Thyroid gland (tissue), 4 donors: ENCODE results near the gene ACSS1. TPM values are rescaled to one million over a fixed set of nuclear protein-coding genes. Genes with fewer than 3 reads are reported as not detected.
A peak's percentile ranks its signal among the peaks of the same experiment; 100 is the strongest.

Source experiments
- DNase-seq, 2 donors: peaks; one replicate each; pipeline ENCODE4 v3.0.0-alpha.2; 2019
- H3K27ac ChIP-seq, 3 donors: fragments of 200-600 bp; sonication (generic); 1 replicate in 2 of 3; 2 replicates in 1 of 3; pipeline ENCODE4 v1.5.1; 2016 to 2019; ENCODE audit warnings: mild to moderate bottlenecking in 1 of 3, moderate library complexity in 1 of 3
- H3K27me3 ChIP-seq: fragments of 200-600 bp; sonication (generic); one replicate; pipeline ENCODE4 v1.5.1; 2019
- H3K36me3 ChIP-seq, 2 donors: fragments of 200-600 bp; sonication (generic); one replicate each; pipeline ENCODE4 v1.5.1; 2016 to 2019
- H3K4me1 ChIP-seq, 2 donors: fragments of 200-600 bp; sonication (generic); one replicate each; pipeline ENCODE4 v1.5.1; 2017 to 2019
- H3K4me3 ChIP-seq, 3 donors: fragments of 200-600 bp; sonication (generic); replicated peaks in 1 of 3; 1 replicate in 2 of 3; 2 replicates in 1 of 3; pipeline ENCODE4 v1.5.1; 2016; ENCODE audit warnings: mild to moderate bottlenecking in 1 of 3
- H3K9me3 ChIP-seq: fragments of 200-600 bp; sonication (generic); one replicate; pipeline ENCODE4 v1.5.1; 2017
- CTCF ChIP-seq, 6 experiments: fragments of 200-600 bp in 3 of 6; fragments of 450-650 bp in 3 of 6; sonication (generic) in 3 of 6; IDR thresholded peaks; one replicate each; pipeline ENCODE4 v1.5.1; 2016 to 2019; ENCODE audit warnings: antibody characterized with exemption in 6 of 6, mild to moderate bottlenecking in 2 of 6, inconsistent platforms in 1 of 6, moderate library complexity in 1 of 6
- POLR2A ChIP-seq, 2 donors: fragments of 450-650 bp; IDR thresholded peaks; one replicate each; pipeline ENCODE4 v1.6.1; 2017; ENCODE audit warnings: antibody characterized with exemption in 2 of 2, mild to moderate bottlenecking in 2 of 2, moderate library complexity in 1 of 2
- WGBS, 2 donors: methylation state at CpG; one replicate each; pipeline ENCODE4 v1.1.5; 2017; 5-methylcytosine and 5-hydroxymethylcytosine counted together
- intact Hi-C: fragments of 100-400 bp; cut with DNase I; formaldehyde crosslinking; loops from one replicate; pipeline ENCODE4 v1.15.1; 2023
- total RNA-seq, 4 donors: library from RNA; depleted of rRNA; stranded (reverse); fragments of >200 nt; gene quantifications; one replicate each; pipeline ENCODE4 v1.2.3, GENCODE V29; 2016

ACSS1 gene
- total RNA-seq, 4 donors from 2014 or later, result 45.8 to 57.4 (median 52.1) TPM

GRCh38 chr20:24999568-24999967, 58.4 kb downstream of the ACSS1 start:
- 90 to 96% methylated on average over 4 of the region's 4 CpGs for WGBS, 2 donors
- peak overlapping the region; percentile 67 to 92 (median 85) for H3K27ac ChIP-seq
- H3K36me3 ChIP-seq, result no peaks in the 10 kb centered on the region
- peaks cover 25 to 48% of the 10 kb centered on the region in 2 donors for H3K4me1 ChIP-seq
- H3K9me3 ChIP-seq, result no peaks in the 10 kb centered on the region
- H3K4me3 ChIP-seq, result no peak overlapping the region
- TF ChIP-seq POLR2A (IDR thresholded peaks at IDR 0.05) (no peak), CTCF (IDR thresholded peaks at IDR 0.05) (no peak)
- no peak for DNase-seq
- no peaks in the 10 kb centered on the region for H3K27me3 ChIP-seq
- intact Hi-C loops, result loop anchor here (5.0 kb wide), 1 partner anchor 408 kb away; the partner anchor contains the start of gene GINS1

DNA sequence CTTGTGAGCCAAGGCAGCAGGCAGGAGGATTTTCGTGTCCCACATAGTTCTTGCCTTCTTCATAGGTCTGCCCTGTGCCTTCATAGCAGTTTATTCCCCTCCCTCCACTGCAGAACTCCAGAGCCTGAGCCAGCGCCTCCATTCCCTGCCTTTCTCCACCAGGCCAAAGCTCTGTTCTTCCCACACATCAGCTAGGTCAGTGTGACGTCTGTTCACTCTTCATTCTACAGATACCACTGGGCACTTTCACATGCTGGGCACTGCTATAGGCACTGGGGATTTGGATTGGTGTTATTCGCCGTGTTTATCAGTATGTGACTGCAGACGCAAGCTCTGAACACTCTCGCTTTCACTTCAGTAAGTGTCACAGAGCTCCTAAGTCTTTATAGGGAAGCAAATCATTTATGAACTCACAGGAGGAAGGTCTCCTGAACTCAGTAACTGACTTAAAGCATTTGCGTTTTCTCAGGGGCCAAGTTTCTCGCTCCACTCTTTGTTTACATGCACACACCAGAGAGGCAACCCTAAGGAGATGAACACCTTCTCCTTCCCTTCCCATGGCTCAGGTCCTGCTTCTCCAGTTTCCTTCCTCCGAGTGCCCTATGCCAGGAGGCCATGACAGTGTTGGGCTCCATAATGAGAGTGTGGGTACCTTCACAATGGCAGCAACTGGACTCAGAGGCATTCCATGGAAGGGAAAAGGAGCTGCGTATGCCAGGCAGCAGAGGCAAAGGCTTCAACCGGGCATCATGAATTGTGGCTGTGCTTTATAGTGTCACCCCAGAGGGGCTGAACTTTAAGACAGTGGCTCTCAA, 59.1 kb downstream of the ACSS1 start:
- H3K9me3 ChIP-seq, result no peaks in the 10 kb centered on the region
- TF ChIP-seq POLR2A (IDR thresholded peaks at IDR 0.05), result no peak
- no peak for TF ChIP-seq CTCF (IDR thresholded peaks at IDR 0.05)
- no peaks in the 10 kb centered on the region for H3K36me3 ChIP-seq
- DNase-seq, result no peak
- H3K4me3 ChIP-seq, result no peak overlapping the region
- 84 to 88% methylated on average over 12 of the region's 12 CpGs for WGBS, 2 donors
- intact Hi-C loops, result loop anchor here (5.0 kb wide), 1 partner anchor 408 kb away; the partner anchor contains the start of gene GINS1
- peak overlapping the region; percentile 67 to 92 (median 85) for H3K27ac ChIP-seq
- H3K27me3 ChIP-seq, result no peaks in the 10 kb centered on the region
- H3K4me1 ChIP-seq, result peaks cover 32 to 55% of the 10 kb centered on the region in 2 donors

DNA sequence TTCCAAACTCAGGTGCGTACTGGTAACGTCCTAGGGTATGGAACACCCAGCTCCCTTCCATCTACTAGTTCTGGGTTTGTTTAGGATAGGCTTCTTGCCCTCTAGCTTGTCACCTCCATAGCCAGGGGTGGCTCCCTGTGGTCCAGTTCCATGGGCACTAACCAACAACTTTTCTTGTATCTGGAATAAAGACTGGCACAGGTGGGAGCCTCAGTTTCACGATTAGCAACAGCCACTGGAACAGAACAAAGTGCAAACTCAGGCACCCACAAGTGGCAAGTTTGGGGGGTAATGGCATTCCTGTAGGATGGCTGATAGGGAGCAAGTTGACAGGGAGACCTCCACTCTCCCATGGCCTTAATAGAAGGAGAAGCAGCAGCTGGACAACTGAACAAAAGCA, 59.8 kb downstream of the ACSS1 start:
- TF ChIP-seq POLR2A (IDR thresholded peaks at IDR 0.05) (no peak), CTCF (IDR thresholded peaks at IDR 0.05) (no peak)
- H3K36me3 ChIP-seq, result no peaks in the 10 kb centered on the region
- H3K9me3 ChIP-seq, result no peaks in the 10 kb centered on the region
- intact Hi-C loops, result loop anchor here (5.0 kb wide), 1 partner anchor 409 kb away; the partner anchor contains the start of gene GINS1
- no peaks in the 10 kb centered on the region for H3K27me3 ChIP-seq
- 73 to 82% methylated on average over 3 of the region's 3 CpGs for WGBS, 2 donors
- no peak overlapping the region for H3K4me3 ChIP-seq
- peak overlapping the region in 1 of 3 donors; percentile 39 for H3K27ac ChIP-seq
- no peak for DNase-seq
- H3K4me1 ChIP-seq, result peaks cover 36 to 62% of the 10 kb centered on the region in 2 donors

DNA sequence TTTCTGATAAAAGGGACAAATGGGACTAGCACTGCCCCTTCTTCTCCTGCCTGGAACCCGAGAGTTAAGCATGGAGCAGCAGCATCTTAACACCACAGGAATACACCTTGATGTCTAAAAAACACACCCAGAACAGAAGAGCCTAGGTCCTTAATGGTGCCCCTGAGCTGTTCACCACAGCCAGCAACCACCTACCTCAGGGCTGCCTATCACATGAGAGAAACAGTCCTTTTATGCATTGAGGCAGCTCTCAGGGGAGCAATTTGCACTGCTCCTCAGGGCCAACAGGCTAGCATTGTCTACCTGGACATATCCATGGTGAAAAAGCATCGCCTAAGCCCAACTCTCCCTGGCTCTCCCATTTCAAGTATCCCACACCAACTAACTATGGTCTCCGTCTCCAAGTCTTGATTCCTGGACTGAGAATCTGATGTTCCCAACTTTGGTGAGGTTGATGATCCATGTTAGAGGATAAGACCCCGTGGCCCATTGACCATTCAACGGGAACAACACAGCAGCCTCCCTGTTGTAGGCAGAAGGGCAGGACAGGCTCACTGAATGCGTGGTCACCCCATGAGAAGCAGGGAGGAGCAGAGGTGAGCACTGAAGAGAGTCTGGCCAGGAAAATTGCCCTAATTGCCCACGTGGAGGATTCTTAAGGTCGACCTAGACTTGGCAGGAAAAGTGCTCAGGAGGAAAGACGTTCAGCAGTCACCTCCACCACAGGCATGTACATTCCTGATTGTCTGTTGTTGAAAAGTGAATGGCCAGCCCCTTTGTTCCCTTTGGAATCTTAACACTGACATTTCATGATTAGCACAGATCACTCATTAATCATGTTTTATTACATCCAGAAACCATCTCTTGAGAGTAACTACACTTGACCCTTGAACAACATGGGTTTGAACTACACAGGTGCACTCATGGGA, 61.2 kb downstream of the ACSS1 start:
- H3K4me1 ChIP-seq, result peaks cover 39 to 65% of the 10 kb centered on the region in 2 donors
- H3K9me3 ChIP-seq, result no peaks in the 10 kb centered on the region
- H3K27me3 ChIP-seq, result no peaks in the 10 kb centered on the region
- H3K4me3 ChIP-seq, result no peak overlapping the region
- TF ChIP-seq POLR2A (IDR thresholded peaks at IDR 0.05), result no peak
- no peak for TF ChIP-seq CTCF (IDR thresholded peaks at IDR 0.05)
- peak overlapping the region in 1 of 3 donors; percentile 21 for H3K27ac ChIP-seq
- H3K36me3 ChIP-seq, result no peaks in the 10 kb centered on the region
- intact Hi-C loops, result loop anchor here (2.0 to 5.0 kb wide), 2 partner anchors 68 to 411 kb away; partner anchors contain the start of gene GINS1
- WGBS, 2 donors, result 44 to 51% methylated on average over 9 of the region's 9 CpGs
- no peak for DNase-seq
